HEK293T (cell line): ENCODE results near the gene ABLIM2.

Source experiments
- BHLHE40 ChIP-seq: fragments of 450-650 bp; IDR thresholded peaks from 2 replicates; pipeline ENCODE4 v1.6.1; 2016; ENCODE audit warnings: mild to moderate bottlenecking, moderate library complexity, borderline replicate concordance
- CTBP1 ChIP-seq: fragments of 450-650 bp; IDR thresholded peaks from 2 replicates; pipeline ENCODE4 v1.6.1; 2016; ENCODE audit warnings: borderline replicate concordance
- ELF4 ChIP-seq: fragments of 450-650 bp; IDR thresholded peaks from 2 replicates; pipeline ENCODE4 v1.6.1; 2017; ENCODE audit warnings: antibody characterized with exemption
- FOXK2 ChIP-seq: fragments of 450-650 bp; IDR thresholded peaks from 2 replicates; pipeline ENCODE4 v1.6.1; 2016; ENCODE audit warnings: mild to moderate bottlenecking
- FOXM1 ChIP-seq: fragments of 450-650 bp; IDR thresholded peaks from 2 replicates; pipeline ENCODE4 v1.6.1; 2017; ENCODE audit warnings: mild to moderate bottlenecking, borderline replicate concordance
- HDGF ChIP-seq: fragments of 450-650 bp; IDR thresholded peaks from 2 replicates; pipeline ENCODE4 v1.6.1; 2017; ENCODE audit warnings: antibody characterized with exemption, borderline replicate concordance
- NFRKB ChIP-seq: fragments of 450-650 bp; IDR thresholded peaks from 2 replicates; pipeline ENCODE4 v1.6.1; 2016; ENCODE audit warnings: mild to moderate bottlenecking, moderate library complexity
- SP1 ChIP-seq: fragments of 450-650 bp; IDR thresholded peaks from 2 replicates; pipeline ENCODE4 v1.6.1; 2017
- SUZ12 ChIP-seq: fragments of 450-650 bp; IDR thresholded peaks from 2 replicates; pipeline ENCODE4 v1.6.1; 2016; ENCODE audit warnings: mild to moderate bottlenecking
- TARDBP ChIP-seq: fragments of 450-650 bp; IDR thresholded peaks from 2 replicates; pipeline ENCODE4 v1.6.1; 2016
- ZNF384 ChIP-seq: fragments of 450-650 bp; IDR thresholded peaks from 2 replicates; pipeline ENCODE4 v1.6.1; 2016

GRCh38 chr4:7960790-7961655, 197.6 kb downstream of the ABLIM2 start:
- no peak for TF ChIP-seq SP1
- no peak for TF ChIP-seq BHLHE40
- no peak for TF ChIP-seq FOXM1
- no peak for TF ChIP-seq FOXK2
- no peak for TF ChIP-seq SUZ12
- TF ChIP-seq CTBP1, result no peak
- TF ChIP-seq NFRKB, result no peak
- TF ChIP-seq HDGF, result no peak
- no peak for TF ChIP-seq TARDBP
- no peak for TF ChIP-seq ZNF384
- TF ChIP-seq ELF4, result no peak
